HG03521 (cell line): ENCODE results near the gene PCSK2.
"Not testable (repeated sequence)": the region's sequence is repeated elsewhere in the genome, so short reads cannot be mapped to it uniquely, and the experiment has no call there.

Experiments
- ATAC-seq: cut with Tn5 transposase; IDR thresholded peaks from one replicate; pipeline ENCODE4 v1.9.1; 2021; ENCODE audit warnings: mild to moderate bottlenecking, moderate library complexity; ENCODE audit not compliant: unreplicated experiment

The PCSK2 gene

GRCh38 chr20:17226410-17227218 lies at the start of gene PCSK2:
TSS of gene PCSK2 (plus strand) at chr20:17227040. CDS start at chr20:17227306, 266 bp downstream.
- ATAC-seq = no peak

GRCh38 chr20:17177341-17177740 lies 49.5 kb upstream of the PCSK2 start:
- ATAC-seq = no peak

GRCh38 chr20:17179840-17180239 lies 47.0 kb upstream of the PCSK2 start:
- ATAC-seq = no peak

- ATAC-seq = no peak
Measured at GRCh38 chr20:17189976-17190695, 36.7 kb upstream of the PCSK2 start.

- ATAC-seq = no peak
Measured at GRCh38 chr20:17197041-17197440, 29.8 kb upstream of the PCSK2 start.

GRCh38 chr20:17202030-17202429 lies 24.8 kb upstream of the PCSK2 start:
- no peak for ATAC-seq

- no peak for ATAC-seq
Measured at GRCh38 chr20:17202673-17203072, 24.2 kb upstream of the PCSK2 start.

- ATAC-seq = no peak
Measured at GRCh38 chr20:17205084-17205813, 21.6 kb upstream of the PCSK2 start.

GRCh38 chr20:17210387-17210786 lies 16.5 kb upstream of the PCSK2 start:
- no peak for ATAC-seq

- no peak for ATAC-seq
Measured at GRCh38 chr20:17210983-17211382, 15.9 kb upstream of the PCSK2 start.

GRCh38 chr20:17215167-17215566 lies 11.7 kb upstream of the PCSK2 start:
- no peak for ATAC-seq

GRCh38 chr20:17219856-17220255 lies 7.0 kb upstream of the PCSK2 start:
- ATAC-seq = not testable (repeated sequence)

- no peak for ATAC-seq
Measured at GRCh38 chr20:17223553-17223952, 3.3 kb upstream of the PCSK2 start.

GRCh38 chr20:17225851-17226409 lies 910 bp upstream of the PCSK2 start:
- ATAC-seq = no peak

- no peak for ATAC-seq
Measured at GRCh38 chr20:17227219-17227575, 357 bp downstream of the PCSK2 start.

- no peak for ATAC-seq
Measured at GRCh38 chr20:17227669-17228623, 1.1 kb downstream of the PCSK2 start.

GRCh38 chr20:17228624-17229061 lies 1.8 kb downstream of the PCSK2 start:
- ATAC-seq = no peak

- no peak for ATAC-seq
Measured at GRCh38 chr20:17229256-17229655, 2.4 kb downstream of the PCSK2 start.

- ATAC-seq = no peak
Measured at GRCh38 chr20:17233626-17234025, 6.8 kb downstream of the PCSK2 start.

- ATAC-seq = no peak
Measured at GRCh38 chr20:17236766-17237165, 9.9 kb downstream of the PCSK2 start.
